GM12878 (cell line): ENCODE measurements around the gene PRKCD.

Source experiments
- CTCF ChIP-seq, 3 experiments: IDR thresholded peaks in 2 of 3; conservative IDR thresholded peaks in 1 of 3; 2 replicates each; pipeline ENCODE4 v1.5.1; 2011; ENCODE audit warnings: low read depth in 3 of 3, low read length in 3 of 3, mild to moderate bottlenecking in 3 of 3, control low read depth in 2 of 3, moderate library complexity in 2 of 3, inconsistent platforms in 1 of 3, mixed read lengths in 1 of 3; ENCODE audit not compliant: control insufficient read depth in 2 of 3, insufficient read depth in 1 of 3; ENCODE audit errors: extremely low read depth in 1 of 3
- EGR1 ChIP-seq, 2 experiments: IDR thresholded peaks; 1 replicate in 1 of 2; 2 replicates in 1 of 2; pipeline ENCODE4 v1.6.1; 2011 to 2012; ENCODE audit warnings: low read depth in 2 of 2, low read length in 2 of 2, borderline replicate concordance in 1 of 2, mild to moderate bottlenecking in 1 of 2, moderate library complexity in 1 of 2
- JUND ChIP-seq: IDR thresholded peaks from 2 replicates; pipeline ENCODE4 v1.6.1; 2012; ENCODE audit warnings: low read depth, mild to moderate bottlenecking, low read length, improper control_type of control experiment, moderate library complexity
- POLR2AphosphoS2 ChIP-seq: IDR thresholded peaks from 2 replicates; pipeline ENCODE4 v1.6.1; 2011; ENCODE audit warnings: low read depth, mild to moderate bottlenecking, low read length, improper control_type of control experiment, moderate library complexity
- TCF12 ChIP-seq: IDR thresholded peaks from 2 replicates; pipeline ENCODE4 v1.6.1; 2011; ENCODE audit warnings: low read depth, mild to moderate bottlenecking, low read length

GRCh38 chr3:53153980-53154379, 7.0 kb upstream of the PRKCD start:
- TF ChIP-seq JUND = no peak
- no peak for TF ChIP-seq EGR1 (IDR thresholded peaks at IDR 0.05; ENCODE audit: borderline replicate concordance in 1 of 2, low read depth in 2 of 2, low read length in 2 of 2)
- TF ChIP-seq POLR2AphosphoS2 = no peak
- TF ChIP-seq TCF12 = no peak
- TF ChIP-seq CTCF (IDR thresholded peaks at IDR 0.05 in 2 of 3, conservative IDR thresholded peaks at IDR 0.05 in 1 of 3; ENCODE audit: control insufficient read depth in 2 of 3, extremely low read depth in 1 of 3, insufficient read depth in 1 of 3, low read depth in 3 of 3, low read length in 3 of 3) = no peak
